CD4-positive, alpha-beta memory T cell (primary cell): Measurements from ENCODE around the gene SEC22C. TPM values are rescaled to one million over a fixed set of nuclear protein-coding genes. Genes with fewer than 3 reads are reported as not detected.

ENCODE experiments used
- CTCF ChIA-PET: fragments of 350-600 bp; sonication (Branson Sonifier 250); formaldehyde crosslinking; loops from one replicate; lab custom pipeline; 2021; ENCODE audit warnings: inconsistent platforms; ENCODE audit not compliant: partially characterized antibody; lab: Charles Lee
- POLR2A ChIA-PET: fragments of 350-600 bp; sonication (Branson Sonifier 250); formaldehyde crosslinking; loops from one replicate; lab custom pipeline; 2021; ENCODE audit not compliant: partially characterized antibody; lab: Charles Lee
- DNase-seq, 5 donors: peaks; one replicate each; pipeline versions ENCODE4 v3.0.0 to v3.0.0-alpha.2; 2020 to 2022; ENCODE audit warnings: mixed read lengths in 1 of 5
- H3K27ac ChIP-seq: one replicate; pipeline ENCODE4 v1.7.0; 2013; ENCODE audit warnings: low read depth, low read length
- H3K27me3 ChIP-seq: 2 replicates; pipeline ENCODE4 v1.7.0; 2013; ENCODE audit warnings: mild to moderate bottlenecking, low read length, moderate library complexity; ENCODE audit not compliant: insufficient read depth
- H3K36me3 ChIP-seq: 2 replicates; pipeline ENCODE4 v1.7.0; 2013; ENCODE audit warnings: mild to moderate bottlenecking, low read length, moderate library complexity; ENCODE audit not compliant: insufficient read depth
- H3K4me1 ChIP-seq: 2 replicates; pipeline ENCODE4 v1.7.0; 2013; ENCODE audit warnings: mild to moderate bottlenecking, low read length, moderate library complexity; ENCODE audit not compliant: insufficient read depth
- H3K4me3 ChIP-seq, 2 donors: one replicate each; pipeline ENCODE4 v1.7.0; 2013; ENCODE audit warnings: low read length in 2 of 2, mild to moderate bottlenecking in 1 of 2
- H3K9me3 ChIP-seq, 2 donors: one replicate each; pipeline ENCODE4 v1.7.0; 2013; ENCODE audit warnings: low read length in 2 of 2, control low read depth in 1 of 2; ENCODE audit not compliant: control insufficient read depth in 1 of 2
- H3K27ac Mint-ChIP-seq, 7 donors: one replicate each; pipeline ENCODE4 v1.8.0; 2020 to 2021; ENCODE audit warnings: mixed read lengths in 7 of 7, mild to moderate bottlenecking in 6 of 7, inconsistent platforms in 3 of 7, moderate library complexity in 3 of 7
- H3K27me3 Mint-ChIP-seq, 2 donors: one replicate each; pipeline ENCODE4 v1.8.0; 2020 to 2021; ENCODE audit warnings: mixed read lengths in 2 of 2
- H3K36me3 Mint-ChIP-seq, 2 donors: one replicate each; pipeline ENCODE4 v1.8.0; 2020 to 2021; ENCODE audit warnings: mixed read lengths in 2 of 2, inconsistent platforms in 1 of 2, mild to moderate bottlenecking in 1 of 2
- H3K4me1 Mint-ChIP-seq, 4 donors: one replicate each; pipeline ENCODE4 v1.8.0; 2020 to 2021; ENCODE audit warnings: mixed read lengths in 4 of 4, mild to moderate bottlenecking in 1 of 4
- H3K4me3 Mint-ChIP-seq, 8 donors: one replicate each; pipeline ENCODE4 v1.8.0; 2020 to 2021; ENCODE audit warnings: mixed read lengths in 8 of 8, mild to moderate bottlenecking in 7 of 8, moderate library complexity in 6 of 8, inconsistent platforms in 3 of 8
- H3K9me3 Mint-ChIP-seq, 8 donors: one replicate each; pipeline ENCODE4 v1.8.0; 2020 to 2021; ENCODE audit warnings: mixed read lengths in 8 of 8, mild to moderate bottlenecking in 5 of 8, inconsistent platforms in 3 of 8, moderate library complexity in 1 of 8
- intact Hi-C: fragments of 100-400 bp; cut with micrococcal nuclease; formaldehyde crosslinking; loops from one replicate; pipeline ENCODE4 v1.15.1; 2023
- polyA plus RNA-seq, 2 donors: library from polyadenylated mRNA; unstranded; fragments of 300-500 nt; fragmentation: Illumina TruSeq; gene quantifications; one replicate each; pipeline ENCODE4 v1.2.3, GENCODE V29; 2021
- total RNA-seq, 2 experiments: library from RNA; stranded (reverse); gene quantifications; one replicate each; pipeline ENCODE4 v1.2.3, GENCODE V29; 2021

The SEC22C gene
- total and polyA plus RNA-seq, 4 experiments from 2014 or later = 53.1 to 70.3 (median 56.2) TPM

GRCh38 chr3:42605546-42606173 is 23.9 kb upstream of the SEC22C start:
- Histone ChIP-seq H3K27me3 (no peaks in the 10 kb centered on the region), H3K4me1 (peaks cover 70% of the 10 kb centered on the region), H3K4me3 (no peak overlapping the region), H3K27ac (no peak overlapping the region), H3K36me3 (peaks cover 6% of the 10 kb centered on the region), H3K9me3 (no peaks in the 10 kb centered on the region)
- peaks cover 37 to 53% of the 10 kb centered on the region in 2 donors for H3K36me3 Mint-ChIP-seq
- H3K27me3 Mint-ChIP-seq = no peaks in the 10 kb centered on the region
- peak overlapping the region in 3 of 8 donors; percentile 23 to 61 (median 26) for H3K4me3 Mint-ChIP-seq
- peaks cover 0 to 9% (median 4%) of the 10 kb centered on the region in 8 donors for H3K9me3 Mint-ChIP-seq
- CTCF ChIA-PET = interaction anchor here (1.3 kb wide), 2 partner anchors 24 to 104 kb away, joined by 3 read pairs; no protein-coding TSS in a partner anchor
- no peak for DNase-seq
- intact Hi-C loops = no loop called here
- POLR2A ChIA-PET = interaction anchor here (1.3 to 1.6 kb wide), 2 partner anchors 11 to 40 kb away, joined by 3 to 4 read pairs; no protein-coding TSS in a partner anchor
- peak overlapping the region in 5 of 7 donors; percentile 11 to 68 (median 25) for H3K27ac Mint-ChIP-seq
- H3K4me1 Mint-ChIP-seq = peaks cover 46 to 77% (median 61%) of the 10 kb centered on the region in 4 donors

- peaks cover 58% of the 10 kb centered on the region for H3K4me1 ChIP-seq
- no peaks in the 10 kb centered on the region for H3K27me3 ChIP-seq
- no peak overlapping the region for H3K4me3 ChIP-seq
- Mint-ChIP-seq H3K27me3 (no peaks in the 10 kb centered on the region), H3K27ac (peak overlapping the region in 1 of 7 donors; percentile 74), H3K4me3 (peak overlapping the region in 3 of 8 donors; percentile 7 to 22 (median 9)), H3K4me1 (peaks cover 42 to 69% (median 55%) of the 10 kb centered on the region in 4 donors), H3K36me3 (peaks cover 27 to 43% of the 10 kb centered on the region in 2 donors), H3K9me3 (peaks cover 0 to 9% (median 4%) of the 10 kb centered on the region in 8 donors)
- no peak overlapping the region for H3K27ac ChIP-seq
- peaks cover 6% of the 10 kb centered on the region for H3K36me3 ChIP-seq
- DNase-seq = no peak
- POLR2A ChIA-PET = interaction anchor here (0.9 to 3.6 kb wide), 4 partner anchors 12 to 154 kb away, joined by 3 to 93 read pairs (median 16); partner anchors contain the start of gene SS18L2
- no peaks in the 10 kb centered on the region for H3K9me3 ChIP-seq
- CTCF ChIA-PET = interaction anchor here (1.0 to 3.9 kb wide), 7 partner anchors 10 to 102 kb away, joined by 3 to 21 read pairs (median 5); partner anchors contain the start of gene SEC22C
- intact Hi-C loops = loop anchor here (5.0 kb wide), 1 partner anchor 641 kb away; the partner anchor contains the start of gene ULK4
Observed at GRCh38 chr3:42602961-42603360, 21.2 kb upstream of the SEC22C start.

- Mint-ChIP-seq H3K4me1 (peaks cover 36 to 62% (median 48%) of the 10 kb centered on the region in 4 donors), H3K36me3 (peaks cover 22 to 36% of the 10 kb centered on the region in 2 donors), H3K27me3 (no peaks in the 10 kb centered on the region), H3K9me3 (peaks cover 0 to 9% (median 4%) of the 10 kb centered on the region in 8 donors), H3K4me3 (peak overlapping the region; percentile 91 to 96 (median 94)), H3K27ac (peak overlapping the region; percentile 80 to 99 (median 93))
- POLR2A ChIA-PET = interaction anchor here (0.9 to 3.6 kb wide), 10 partner anchors 8 to 155 kb away, joined by 3 to 93 read pairs (median 13); partner anchors contain the start of genes SEC22C, SS18L2, VIPR1 and ZBTB47
- Histone ChIP-seq H3K9me3 (no peaks in the 10 kb centered on the region), H3K4me1 (peaks cover 54% of the 10 kb centered on the region), H3K27ac (peak overlapping the region; percentile 85), H3K27me3 (no peaks in the 10 kb centered on the region), H3K36me3 (peaks cover 4% of the 10 kb centered on the region), H3K4me3 (peak overlapping the region; percentile 76 to 88)
- CTCF ChIA-PET = interaction anchor here (1.0 to 3.9 kb wide), 9 partner anchors 11 to 101 kb away, joined by 3 to 21 read pairs (median 6); partner anchors contain the start of genes SEC22C and SS18L2
- peak in 2 of 5 donors; percentile 22 to 25 for DNase-seq
- intact Hi-C loops = loop anchor here (5.0 kb wide), 1 partner anchor 640 kb away; the partner anchor contains the start of gene ULK4
Observed at GRCh38 chr3:42601896-42602581, 20.3 kb upstream of the SEC22C start.

- Mint-ChIP-seq H3K4me3 (peak overlapping the region; percentile 91 to 96 (median 94)), H3K36me3 (peaks cover 22 to 35% of the 10 kb centered on the region in 2 donors), H3K4me1 (peaks cover 33 to 57% (median 43%) of the 10 kb centered on the region in 4 donors), H3K9me3 (peaks cover 0 to 9% (median 4%) of the 10 kb centered on the region in 8 donors), H3K27ac (peak overlapping the region; percentile 80 to 99 (median 93)), H3K27me3 (no peaks in the 10 kb centered on the region)
- Histone ChIP-seq H3K9me3 (no peaks in the 10 kb centered on the region), H3K4me1 (peaks cover 46% of the 10 kb centered on the region), H3K27me3 (no peaks in the 10 kb centered on the region), H3K4me3 (peak overlapping the region; percentile 76 to 88), H3K36me3 (no peaks in the 10 kb centered on the region), H3K27ac (peak overlapping the region; percentile 85)
- ChIA-PET POLR2A (interaction anchor here (0.9 to 3.6 kb wide), 22 partner anchors 9 to 1090 kb away, joined by 3 to 93 read pairs (median 6); partner anchors contain the start of genes ABHD5, SEC22C, SS18L2 and VIPR1), CTCF (interaction anchor here (1.0 to 3.9 kb wide), 10 partner anchors 8 to 144 kb away, joined by 3 to 21 read pairs (median 3); partner anchors contain the start of genes SEC22C and SS18L2)
- peak in 4 of 5 donors; percentile 42 to 72 (median 50) for DNase-seq
- intact Hi-C loops = loop anchor here (1.0 to 5.0 kb wide), 6 partner anchors 10 to 639 kb away; partner anchors contain the start of genes SS18L2, ULK4 and VIPR1
Observed at GRCh38 chr3:42600958-42601675, 19.4 kb upstream of the SEC22C start.

DNA sequence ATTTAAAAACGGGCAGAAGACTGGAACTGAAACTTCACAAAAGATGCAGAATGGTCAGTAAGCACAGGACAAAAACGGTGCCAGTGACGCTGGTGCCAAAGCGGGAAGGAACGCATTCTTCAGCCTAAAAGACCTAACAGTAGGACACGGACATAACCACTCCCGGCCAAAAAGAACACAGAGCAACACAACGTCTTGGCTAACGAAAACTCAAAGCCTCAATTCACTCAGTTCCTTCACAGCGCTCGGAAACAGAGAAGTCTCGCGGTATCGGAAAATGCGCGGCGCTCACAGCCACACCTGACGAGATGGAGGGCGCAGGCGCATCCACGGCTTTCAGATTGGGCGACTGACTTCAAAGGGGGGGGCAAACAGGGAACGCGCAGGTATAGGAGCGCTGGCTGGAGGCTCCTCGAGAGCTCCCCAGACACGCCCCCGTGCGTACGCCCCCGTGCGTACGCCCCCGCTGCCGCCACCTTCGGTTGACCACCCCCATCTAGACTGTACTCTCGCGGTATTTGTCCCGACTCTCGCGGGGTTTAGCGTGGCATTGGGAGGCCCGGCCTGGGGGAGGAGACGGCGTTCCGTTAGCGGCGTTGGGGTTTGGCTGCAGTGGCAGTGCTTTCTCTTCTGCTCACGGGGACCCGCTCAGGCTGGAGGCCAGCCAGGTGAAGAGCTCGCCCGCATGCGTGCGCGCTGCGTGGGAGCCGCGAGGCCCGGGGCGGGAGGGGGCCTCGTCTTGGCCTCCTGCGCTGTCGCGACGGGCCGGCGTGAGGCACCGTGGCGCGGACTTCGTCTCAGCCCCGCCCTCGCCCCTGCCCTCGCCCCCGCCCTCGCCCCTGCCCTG is 18.6 kb upstream of the SEC22C start, which contains the start of gene NKTR:
Gene NKTR, plus strand, starts transcription at position 576 of the 847 bp plus-strand sequence. CDS start 321 bp downstream, outside the sequence.
- H3K4me1 ChIP-seq = peaks cover 38% of the 10 kb centered on the region
- no peaks in the 10 kb centered on the region for H3K27me3 ChIP-seq
- intact Hi-C loops = loop anchor here (1.0 to 5.0 kb wide), 6 partner anchors 10 to 638 kb away; partner anchors contain the start of genes SS18L2, ULK4 and VIPR1
- ChIA-PET POLR2A (interaction anchor here (0.6 to 3.6 kb wide), 24 partner anchors 9 to 1090 kb away, joined by 3 to 93 read pairs (median 5); partner anchors contain the start of genes ABHD5, SEC22C, SS18L2 and VIPR1), CTCF (interaction anchor here (0.6 to 3.9 kb wide), 11 partner anchors 8 to 145 kb away, joined by 3 to 21 read pairs (median 3); partner anchors contain the start of genes SEC22C and SS18L2)
- peak within 1 kb of the TSS; percentile 85 for H3K27ac ChIP-seq
- Mint-ChIP-seq H3K4me1 (peaks cover 27 to 49% (median 36%) of the 10 kb centered on the region in 4 donors), H3K9me3 (peaks cover 0 to 9% (median 4%) of the 10 kb centered on the region in 8 donors), H3K27me3 (no peaks in the 10 kb centered on the region), H3K36me3 (peaks cover 22 to 34% of the 10 kb centered on the region in 2 donors), H3K27ac (peak within 1 kb of the TSS; percentile 94 to 99 (median 98)), H3K4me3 (peak within 1 kb of the TSS; percentile 91 to 97 (median 94))
- no peaks in the 10 kb centered on the region for H3K9me3 ChIP-seq
- DNase-seq = peak; percentile 99 to 100 (median 100)
- peak within 1 kb of the TSS; percentile 76 to 88 for H3K4me3 ChIP-seq
- H3K36me3 ChIP-seq = peaks cover 2% of the 10 kb centered on the region
